Measurements from ENCODE around the gene TMEM59L. TPM values are rescaled to one million over a fixed set of nuclear protein-coding genes. Genes with fewer than 3 reads are reported as not detected.

Gene TMEM59L
- total RNA-seq, 3 donors from 2014 or later = 0.93 to 10.5 (median 1.4) TPM

DNA sequence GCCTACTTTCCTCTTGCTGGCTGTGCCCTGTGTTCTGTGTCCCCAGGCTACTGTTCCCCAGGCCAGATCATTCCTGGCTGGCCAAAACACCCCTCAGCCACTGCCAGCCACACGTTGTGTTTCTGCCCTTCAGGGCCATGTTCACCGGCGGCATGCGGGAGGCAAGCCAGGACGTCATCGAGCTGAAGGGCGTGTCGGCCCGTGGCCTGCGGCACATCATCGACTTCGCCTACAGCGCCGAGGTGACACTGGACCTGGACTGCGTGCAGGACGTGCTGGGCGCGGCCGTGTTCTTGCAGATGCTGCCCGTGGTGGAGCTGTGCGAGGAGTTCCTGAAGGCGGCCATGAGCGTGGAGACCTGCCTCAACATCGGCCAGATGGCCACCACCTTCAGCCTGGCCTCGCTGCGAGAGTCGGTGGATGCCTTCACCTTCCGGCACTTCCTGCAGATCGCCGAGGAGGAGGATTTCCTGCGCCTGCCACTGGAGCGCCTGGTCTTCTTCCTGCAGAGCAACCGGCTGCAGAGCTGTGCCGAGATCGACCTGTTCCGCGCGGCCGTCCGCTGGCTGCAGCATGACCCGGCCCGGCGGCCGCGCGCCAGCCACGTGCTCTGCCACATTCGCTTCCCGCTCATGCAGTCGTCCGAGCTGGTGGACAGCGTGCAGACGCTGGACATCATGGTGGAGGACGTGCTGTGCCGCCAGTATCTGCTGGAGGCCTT lies 55.0 kb downstream of the TMEM59L start:
- TF ChIP-seq, protein P1, sequence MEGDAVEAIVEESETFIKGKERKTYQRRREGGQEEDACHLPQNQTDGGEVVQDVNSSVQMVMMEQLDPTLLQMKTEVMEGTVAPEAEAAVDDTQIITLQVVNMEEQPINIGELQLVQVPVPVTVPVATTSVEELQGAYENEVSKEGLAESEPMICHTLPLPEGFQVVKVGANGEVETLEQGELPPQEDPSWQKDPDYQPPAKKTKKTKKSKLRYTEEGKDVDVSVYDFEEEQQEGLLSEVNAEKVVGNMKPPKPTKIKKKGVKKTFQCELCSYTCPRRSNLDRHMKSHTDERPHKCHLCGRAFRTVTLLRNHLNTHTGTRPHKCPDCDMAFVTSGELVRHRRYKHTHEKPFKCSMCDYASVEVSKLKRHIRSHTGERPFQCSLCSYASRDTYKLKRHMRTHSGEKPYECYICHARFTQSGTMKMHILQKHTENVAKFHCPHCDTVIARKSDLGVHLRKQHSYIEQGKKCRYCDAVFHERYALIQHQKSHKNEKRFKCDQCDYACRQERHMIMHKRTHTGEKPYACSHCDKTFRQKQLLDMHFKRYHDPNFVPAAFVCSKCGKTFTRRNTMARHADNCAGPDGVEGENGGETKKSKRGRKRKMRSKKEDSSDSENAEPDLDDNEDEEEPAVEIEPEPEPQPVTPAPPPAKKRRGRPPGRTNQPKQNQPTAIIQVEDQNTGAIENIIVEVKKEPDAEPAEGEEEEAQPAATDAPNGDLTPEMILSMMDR (IDR thresholded peaks at IDR 0.05) = no peak
- H3K9me3 ChIP-seq = no peaks in the 10 kb centered on the region
- ATAC-seq (no peak), DNase-seq (no peak)
- intact Hi-C loops (cut with DNase I, micrococcal nuclease) = no loop called here
- peaks cover 4% of the 10 kb centered on the region for H3K36me3 ChIP-seq (ENCODE audit: low read depth)
- no peaks in the 10 kb centered on the region for H3K4me1 ChIP-seq (ENCODE audit: low read depth)
- H3K4me3 ChIP-seq = no peak overlapping the region

DNA sequence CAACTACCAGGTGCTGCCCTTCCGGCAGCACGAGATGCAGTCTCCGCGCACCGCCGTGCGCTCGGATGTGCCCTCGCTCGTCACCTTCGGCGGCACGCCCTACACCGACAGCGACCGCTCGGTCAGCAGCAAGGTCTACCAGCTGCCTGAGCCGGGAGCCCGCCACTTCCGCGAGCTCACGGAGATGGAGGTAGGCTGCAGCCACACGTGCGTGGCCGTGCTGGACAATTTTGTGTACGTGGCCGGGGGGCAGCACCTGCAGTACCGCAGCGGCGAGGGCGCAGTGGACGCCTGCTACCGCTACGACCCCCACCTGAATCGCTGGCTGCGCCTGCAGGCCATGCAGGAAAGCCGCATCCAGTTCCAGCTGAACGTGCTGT lies 55.6 kb downstream of the TMEM59L start:
- Histone ChIP-seq H3K4me1 (ENCODE audit: low read depth) (no peaks in the 10 kb centered on the region), H3K9me3 (no peaks in the 10 kb centered on the region), H3K4me3 (no peak overlapping the region), H3K36me3 (ENCODE audit: low read depth) (peaks cover 4% of the 10 kb centered on the region)
- ATAC-seq (no peak), DNase-seq (no peak)
- TF ChIP-seq, protein P1 (IDR thresholded peaks at IDR 0.05) = no peak
- intact Hi-C loops (cut with DNase I, micrococcal nuclease) = no loop called here

GRCh38 chr19:18668744-18669523 lies 56.3 kb downstream of the TMEM59L start:
- TF ChIP-seq, protein P1 (IDR thresholded peaks at IDR 0.05) = no peak
- DNase-seq (no peak), ATAC-seq (no peak)
- Histone ChIP-seq H3K9me3 (no peaks in the 10 kb centered on the region), H3K4me3 (no peak overlapping the region), H3K4me1 (ENCODE audit: low read depth) (no peaks in the 10 kb centered on the region), H3K36me3 (ENCODE audit: low read depth) (peaks cover 4% of the 10 kb centered on the region)
- intact Hi-C loops (cut with DNase I, micrococcal nuclease) = no loop called here

- no peak overlapping the region for H3K4me3 ChIP-seq
Measured at GRCh38 chr19:18669524-18669817, 56.8 kb downstream of the TMEM59L start.

DNA sequence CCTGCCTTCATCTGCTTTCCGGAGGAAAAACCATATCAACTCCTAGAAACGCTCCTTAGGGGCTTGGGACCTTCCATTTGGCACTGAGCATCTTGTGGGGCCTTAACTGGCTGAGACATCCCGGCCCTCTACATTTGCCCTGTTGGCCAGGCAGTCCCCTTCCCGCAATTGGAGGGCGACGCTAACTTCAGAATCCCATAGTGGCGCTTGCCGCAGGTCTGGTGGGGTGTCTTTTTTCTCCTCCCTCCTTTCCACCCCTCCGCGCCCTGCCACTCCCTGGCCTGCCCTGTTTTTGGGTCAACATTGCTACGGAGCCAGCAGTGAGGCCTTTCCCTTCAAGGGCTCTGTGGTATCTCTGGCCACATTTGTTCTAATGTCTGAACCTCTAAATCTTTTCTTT lies 57.2 kb downstream of the TMEM59L start:
- ATAC-seq (no peak), DNase-seq (no peak)
- TF ChIP-seq, protein P1 (IDR thresholded peaks at IDR 0.05) = no peak
- Histone ChIP-seq H3K4me3 (no peak overlapping the region), H3K4me1 (ENCODE audit: low read depth) (no peaks in the 10 kb centered on the region), H3K9me3 (no peaks in the 10 kb centered on the region), H3K36me3 (ENCODE audit: low read depth) (peaks cover 4% of the 10 kb centered on the region)
- intact Hi-C loops (cut with DNase I, micrococcal nuclease) = no loop called here

More at GRCh38 chr19:18669524-18669817, 56.8 kb downstream of the TMEM59L start:
- no peaks in the 10 kb centered on the region for H3K9me3 ChIP-seq
- ATAC-seq (no peak), DNase-seq (no peak)
- intact Hi-C loops (cut with DNase I, micrococcal nuclease) = no loop called here
- H3K36me3 ChIP-seq (ENCODE audit: low read depth) = peaks cover 4% of the 10 kb centered on the region
- H3K4me1 ChIP-seq (ENCODE audit: low read depth) = no peaks in the 10 kb centered on the region
- TF ChIP-seq, protein P1 (IDR thresholded peaks at IDR 0.05) = no peak
